ENCODE results near the gene APIP. TPM values are rescaled to one million over a fixed set of nuclear protein-coding genes. Genes with fewer than 3 reads are reported as not detected.
"Not testable (repeated sequence)": the region's sequence is repeated elsewhere in the genome, so short reads cannot be mapped to it uniquely, and the experiment has no call there.

Gene APIP
- total RNA-seq, 1 donor, result 7.8 TPM

DNA sequence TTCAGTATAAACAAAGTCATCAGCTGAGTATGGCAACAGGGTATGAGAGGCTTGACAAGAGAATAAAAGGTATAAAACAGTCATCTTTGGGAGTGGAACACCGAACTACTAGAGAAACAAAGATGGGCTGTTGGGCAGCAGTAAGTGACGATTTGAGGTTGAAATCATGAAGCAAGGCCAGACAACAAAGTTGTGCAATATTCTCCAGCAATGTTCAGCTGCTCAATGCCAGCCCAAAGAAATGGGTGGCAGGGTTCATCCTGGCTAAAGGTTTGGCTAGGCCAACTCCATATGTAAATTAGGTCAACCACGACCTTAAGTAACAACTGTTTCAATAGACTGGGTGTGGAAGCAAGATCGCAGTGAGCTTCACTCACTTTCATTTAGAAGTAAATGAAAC lies 6.2 kb downstream of the APIP start:
- peaks cover 27% of the 10 kb centered on the region for H3K4me1 ChIP-seq (ENCODE audit: insufficient read depth, low read length)
- H3K9me3 ChIP-seq (ENCODE audit: low read depth, low read length), result no peaks in the 10 kb centered on the region
- H3K4me3 ChIP-seq (ENCODE audit: low read length), result no peak overlapping the region
- H3K27me3 ChIP-seq (ENCODE audit: insufficient read depth, low read length), result no peaks in the 10 kb centered on the region

DNA sequence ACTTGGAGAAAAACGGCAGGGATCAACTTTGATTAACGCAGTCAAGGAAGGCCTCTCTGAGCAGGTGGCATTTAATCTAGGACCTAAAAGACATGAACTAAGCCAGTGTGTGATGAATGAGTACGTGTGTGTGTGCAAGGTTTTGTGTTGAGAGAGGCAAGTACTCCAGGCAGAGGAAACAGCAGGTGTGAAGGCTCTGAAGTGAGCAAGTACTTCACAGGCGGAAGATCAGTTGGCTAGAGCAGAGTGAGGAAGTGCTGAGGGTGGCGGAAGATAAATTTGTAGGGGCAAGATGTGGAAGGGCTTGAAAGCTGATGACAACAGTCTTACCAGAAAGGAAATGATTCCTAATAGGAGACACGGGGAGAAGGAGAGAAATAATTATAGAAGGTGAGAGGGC lies 6.8 kb downstream of the APIP start:
- Histone ChIP-seq H3K9me3 (ENCODE audit: low read depth, low read length) (no peaks in the 10 kb centered on the region), H3K27me3 (ENCODE audit: insufficient read depth, low read length) (no peaks in the 10 kb centered on the region), H3K4me1 (ENCODE audit: insufficient read depth, low read length) (peaks cover 24% of the 10 kb centered on the region), H3K4me3 (ENCODE audit: low read length) (no peak overlapping the region)

DNA sequence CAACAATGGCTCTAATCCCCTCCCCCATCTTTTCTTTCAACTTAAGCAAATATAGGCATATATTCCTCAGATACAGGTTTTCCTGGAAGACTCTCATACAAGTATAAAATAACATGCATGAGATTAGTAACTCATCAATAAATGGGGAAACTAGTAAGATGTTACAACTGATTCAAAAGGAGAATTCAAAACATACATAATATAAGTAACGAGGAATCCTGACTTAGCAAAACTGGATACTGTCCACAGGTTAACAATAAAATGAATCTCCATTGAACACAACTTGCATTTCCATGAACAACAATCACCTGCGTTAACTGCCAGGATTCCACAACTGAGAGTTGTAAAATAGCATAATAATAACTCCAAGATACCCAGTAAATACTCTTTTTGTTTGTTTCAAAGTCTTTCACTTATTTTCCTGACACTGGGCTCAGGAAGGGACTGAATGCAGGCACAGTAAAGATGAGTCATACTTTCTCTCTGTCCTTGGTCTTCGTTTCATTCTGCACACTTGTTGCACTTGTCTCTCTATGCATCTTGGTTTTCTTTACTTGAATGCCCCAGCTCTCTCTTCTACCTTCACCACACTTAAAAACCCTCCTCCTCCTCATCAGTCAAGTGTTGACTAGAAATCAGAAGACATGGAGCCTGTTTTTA lies 8.1 kb downstream of the APIP start:
- H3K4me3 ChIP-seq (ENCODE audit: low read length), result no peak overlapping the region
- H3K27me3 ChIP-seq (ENCODE audit: insufficient read depth, low read length), result no peaks in the 10 kb centered on the region
- peaks cover 25% of the 10 kb centered on the region for H3K4me1 ChIP-seq (ENCODE audit: insufficient read depth, low read length)
- H3K9me3 ChIP-seq (ENCODE audit: low read depth, low read length), result no peaks in the 10 kb centered on the region

DNA sequence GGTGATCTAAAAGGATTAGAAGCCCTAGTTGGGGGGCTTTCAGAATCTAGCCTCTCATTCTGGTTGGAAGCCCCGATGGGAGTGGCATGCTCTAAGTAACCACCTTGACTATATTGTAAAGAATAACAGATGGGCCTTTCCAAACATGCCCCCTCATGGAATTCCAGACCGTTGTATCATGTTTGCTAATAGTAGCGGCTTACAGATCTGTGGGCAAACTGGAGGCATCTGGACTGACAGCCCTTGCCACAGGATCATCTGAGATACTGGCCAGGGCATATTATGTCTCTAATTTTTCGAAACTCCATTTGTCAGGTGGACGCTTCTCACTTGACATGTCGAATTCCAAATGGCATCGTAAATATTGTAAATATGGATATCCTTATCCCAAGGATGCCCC lies 10.5 kb downstream of the APIP start:
- H3K27me3 ChIP-seq (ENCODE audit: insufficient read depth, low read length), result no peaks in the 10 kb centered on the region
- H3K4me3 ChIP-seq (ENCODE audit: low read length), result no peak overlapping the region
- peaks cover 15% of the 10 kb centered on the region for H3K9me3 ChIP-seq (ENCODE audit: low read depth, low read length)
- H3K4me1 ChIP-seq (ENCODE audit: insufficient read depth, low read length), result peaks cover 21% of the 10 kb centered on the region

DNA sequence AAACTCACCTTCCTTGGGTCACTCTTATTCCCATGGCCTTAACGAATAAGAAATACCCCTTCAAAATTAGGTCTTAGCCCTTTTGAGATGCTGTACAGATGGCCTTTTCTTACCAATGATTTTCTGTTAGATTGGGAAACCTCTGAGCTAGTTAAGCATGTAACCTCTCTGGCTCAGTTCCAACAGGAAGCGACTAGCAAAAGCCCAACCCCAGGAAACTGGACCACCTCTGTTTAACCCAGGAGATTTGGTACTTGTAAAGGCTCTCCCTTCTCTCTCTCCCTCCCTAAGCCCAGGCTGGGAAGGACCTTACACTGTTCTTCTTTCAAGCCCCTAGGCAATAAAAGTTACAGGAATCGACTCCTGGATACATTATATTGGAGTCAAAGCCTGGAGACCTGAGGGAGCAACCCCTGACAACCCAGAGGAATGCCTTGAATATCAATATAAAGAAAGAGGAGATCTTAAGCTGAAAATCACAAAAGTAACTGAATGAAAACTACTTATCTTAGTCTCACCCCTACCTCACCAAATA lies 11.7 kb downstream of the APIP start:
- peaks cover 9% of the 10 kb centered on the region for H3K4me1 ChIP-seq (ENCODE audit: insufficient read depth, low read length)
- H3K9me3 ChIP-seq (ENCODE audit: low read depth, low read length), result peaks cover 26% of the 10 kb centered on the region
- H3K4me3 ChIP-seq (ENCODE audit: low read length), result no peak overlapping the region
- H3K27me3 ChIP-seq (ENCODE audit: insufficient read depth, low read length), result no peaks in the 10 kb centered on the region

DNA sequence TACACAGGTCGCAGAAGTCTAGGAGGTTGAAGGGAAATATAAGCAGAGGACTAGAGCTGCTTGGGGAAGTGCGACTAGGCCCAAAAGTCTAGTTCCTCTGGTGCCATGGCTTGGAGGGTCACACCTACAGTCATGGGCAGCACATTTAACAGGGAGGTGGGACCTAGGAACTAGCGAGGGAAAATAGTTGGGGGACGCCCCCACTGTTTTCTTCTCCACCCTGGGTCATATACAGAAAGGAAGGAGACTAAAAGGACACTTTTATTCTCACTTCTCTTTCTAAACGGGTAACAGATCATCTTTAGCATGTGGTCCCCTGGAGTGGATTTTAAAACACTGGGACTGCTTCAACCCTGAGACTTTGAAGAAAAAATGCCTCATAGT lies 16.6 kb downstream of the APIP start:
- Histone ChIP-seq H3K27me3 (ENCODE audit: insufficient read depth, low read length) (no peaks in the 10 kb centered on the region), H3K9me3 (ENCODE audit: low read depth, low read length) (peaks cover 31% of the 10 kb centered on the region), H3K4me1 (ENCODE audit: insufficient read depth, low read length) (peaks cover 4% of the 10 kb centered on the region), H3K4me3 (ENCODE audit: low read length) (no peak overlapping the region)

DNA sequence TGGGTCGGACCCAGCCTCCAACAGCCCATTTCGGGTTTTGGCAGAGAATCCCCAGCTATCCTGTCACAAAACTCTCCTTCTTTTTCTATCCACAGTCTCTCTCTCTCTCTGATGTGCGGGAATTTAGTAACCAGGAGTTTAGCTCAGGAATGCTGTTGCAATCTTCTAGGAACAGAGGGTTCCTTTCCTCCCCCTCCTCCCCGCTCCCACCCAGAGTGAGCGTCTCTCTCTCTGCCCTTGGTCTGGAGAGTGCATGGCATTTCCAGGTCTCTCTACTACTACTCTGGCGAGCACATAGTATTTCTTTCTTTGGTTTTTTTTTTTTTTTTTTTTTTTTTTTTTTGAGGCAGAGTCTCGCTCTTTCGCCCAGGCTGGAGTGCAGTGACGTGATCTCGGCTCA lies 17.7 kb downstream of the APIP start:
- no peak overlapping the region for H3K4me3 ChIP-seq (ENCODE audit: low read length)
- H3K27me3 ChIP-seq (ENCODE audit: insufficient read depth, low read length), result no peaks in the 10 kb centered on the region
- no peaks in the 10 kb centered on the region for H3K4me1 ChIP-seq (ENCODE audit: insufficient read depth, low read length)
- peaks cover 31% of the 10 kb centered on the region for H3K9me3 ChIP-seq (ENCODE audit: low read depth, low read length)

DNA sequence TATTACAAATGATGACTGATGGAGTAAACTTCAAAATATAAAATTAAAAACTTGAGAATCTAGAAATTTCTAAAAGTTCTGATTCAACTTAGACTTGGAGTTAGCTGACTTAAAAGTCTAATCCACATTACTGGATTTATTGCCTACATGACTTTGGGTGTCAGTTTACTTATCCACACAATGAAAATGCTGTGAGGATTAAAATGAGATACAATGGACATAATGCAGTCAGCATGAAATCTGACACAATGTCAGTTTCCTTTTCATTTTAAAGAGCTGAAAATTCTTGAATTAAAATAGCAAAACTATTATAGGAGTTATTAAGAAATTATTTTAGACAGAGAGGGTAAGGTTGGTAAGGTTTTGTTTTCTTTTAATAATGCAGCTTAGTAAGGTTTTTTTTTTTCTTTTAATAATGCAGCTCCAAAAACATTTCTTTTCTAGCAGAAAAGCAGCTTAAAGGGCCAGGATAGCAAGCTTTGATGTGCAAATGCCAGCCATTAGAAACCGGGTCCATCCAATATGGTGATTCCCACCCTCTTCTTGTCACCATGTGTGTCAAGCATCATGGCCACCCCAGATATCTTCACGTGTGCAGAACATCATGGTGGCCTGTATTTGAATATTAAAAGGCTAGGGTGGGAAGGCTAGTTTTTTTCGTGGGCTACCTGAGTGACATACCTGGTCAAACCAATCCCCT lies 18.9 kb downstream of the APIP start:
- peaks cover 31% of the 10 kb centered on the region for H3K9me3 ChIP-seq (ENCODE audit: low read depth, low read length)
- no peaks in the 10 kb centered on the region for H3K27me3 ChIP-seq (ENCODE audit: insufficient read depth, low read length)
- no peak overlapping the region for H3K4me3 ChIP-seq (ENCODE audit: low read length)
- no peaks in the 10 kb centered on the region for H3K4me1 ChIP-seq (ENCODE audit: insufficient read depth, low read length)

DNA sequence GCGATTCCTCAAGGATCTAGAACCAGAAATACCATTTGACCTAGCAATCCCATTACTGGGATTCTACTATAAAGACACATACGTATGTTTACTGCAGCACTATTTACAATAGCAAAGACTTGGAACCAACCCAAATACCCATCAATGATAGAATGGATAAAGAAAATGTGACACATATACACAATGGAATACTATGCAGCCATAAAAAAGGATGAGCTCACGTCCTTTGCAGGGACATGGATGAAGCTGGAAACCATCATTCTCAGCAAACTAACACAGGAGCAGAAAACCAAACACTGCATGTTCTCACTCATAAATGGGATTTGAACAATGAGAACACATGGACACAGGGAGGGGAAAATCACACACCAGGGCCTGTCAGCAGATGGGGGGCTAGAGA lies 20.0 kb downstream of the APIP start:
- H3K4me3 ChIP-seq (ENCODE audit: low read length); H3K27me3 ChIP-seq (ENCODE audit: insufficient read depth, low read length); H3K4me1 ChIP-seq (ENCODE audit: insufficient read depth, low read length): not testable (repeated sequence)
- peaks cover 22% of the 10 kb centered on the region for H3K9me3 ChIP-seq (ENCODE audit: low read depth, low read length)

DNA sequence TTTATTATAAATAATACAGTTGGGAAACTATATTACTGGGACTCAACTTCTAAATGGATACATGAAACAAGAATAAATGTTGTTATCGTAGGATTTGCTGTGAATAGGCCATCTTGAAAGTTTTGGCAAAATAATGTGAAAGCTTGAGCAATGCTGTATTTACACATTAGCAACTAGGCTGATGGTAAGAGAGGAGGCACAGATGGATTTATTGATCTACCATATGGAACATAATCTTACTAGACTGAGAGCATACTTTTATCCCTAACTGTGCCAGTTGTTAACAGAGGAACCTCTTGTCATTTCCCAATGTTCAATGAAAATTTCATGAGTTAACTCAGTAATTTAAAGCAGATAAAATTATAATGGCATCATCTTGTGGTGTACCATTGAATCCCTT lies 22.8 kb downstream of the APIP start:
- H3K9me3 ChIP-seq (ENCODE audit: low read depth, low read length), result no peaks in the 10 kb centered on the region
- H3K4me1 ChIP-seq (ENCODE audit: insufficient read depth, low read length), result no peaks in the 10 kb centered on the region
- no peak overlapping the region for H3K4me3 ChIP-seq (ENCODE audit: low read length)
- H3K27me3 ChIP-seq (ENCODE audit: insufficient read depth, low read length), result no peaks in the 10 kb centered on the region

DNA sequence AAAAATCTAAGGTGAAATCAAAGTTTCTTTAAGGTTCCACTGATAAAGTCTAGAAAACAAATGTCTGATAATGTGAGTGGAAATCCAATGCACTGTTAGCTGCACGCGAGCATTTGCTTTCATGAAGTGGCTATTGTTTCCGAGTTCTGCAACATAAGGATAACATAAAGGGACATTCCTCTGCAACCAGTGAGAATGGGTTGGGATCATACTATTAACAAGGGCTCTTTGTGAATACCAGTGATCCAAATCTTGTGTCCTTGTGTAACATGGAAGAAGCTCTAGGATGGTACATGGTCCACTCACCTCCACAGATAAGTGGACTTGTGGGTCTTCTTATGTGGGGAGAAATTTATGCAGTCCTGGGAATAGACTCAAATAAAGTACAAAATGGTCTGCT lies 24.6 kb downstream of the APIP start:
- Histone ChIP-seq H3K9me3 (ENCODE audit: low read depth, low read length) (no peaks in the 10 kb centered on the region), H3K27me3 (ENCODE audit: insufficient read depth, low read length) (no peaks in the 10 kb centered on the region), H3K4me3 (ENCODE audit: low read length) (no peak overlapping the region), H3K4me1 (ENCODE audit: insufficient read depth, low read length) (no peaks in the 10 kb centered on the region)

DNA sequence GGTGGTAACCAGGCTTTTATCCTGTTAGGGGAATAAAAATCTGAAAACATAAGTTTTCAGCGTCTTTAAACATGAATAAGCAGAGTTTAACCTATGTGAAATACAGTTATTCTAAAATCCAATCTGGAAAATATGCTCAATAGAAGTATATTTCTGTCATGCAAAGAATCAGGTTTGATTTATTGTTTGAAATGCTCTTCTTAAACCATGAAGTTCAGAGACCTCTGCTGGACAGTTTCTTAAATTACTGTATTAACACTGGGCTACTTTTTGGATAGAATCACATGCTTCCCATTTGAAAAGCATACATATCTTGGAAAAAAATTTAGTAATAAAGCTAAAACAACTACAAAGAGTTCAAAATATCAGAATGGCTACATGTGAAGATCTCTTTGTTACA lies 25.4 kb downstream of the APIP start:
- Histone ChIP-seq H3K27me3 (ENCODE audit: insufficient read depth, low read length) (no peaks in the 10 kb centered on the region), H3K4me1 (ENCODE audit: insufficient read depth, low read length) (no peaks in the 10 kb centered on the region), H3K4me3 (ENCODE audit: low read length) (no peak overlapping the region)

DNA sequence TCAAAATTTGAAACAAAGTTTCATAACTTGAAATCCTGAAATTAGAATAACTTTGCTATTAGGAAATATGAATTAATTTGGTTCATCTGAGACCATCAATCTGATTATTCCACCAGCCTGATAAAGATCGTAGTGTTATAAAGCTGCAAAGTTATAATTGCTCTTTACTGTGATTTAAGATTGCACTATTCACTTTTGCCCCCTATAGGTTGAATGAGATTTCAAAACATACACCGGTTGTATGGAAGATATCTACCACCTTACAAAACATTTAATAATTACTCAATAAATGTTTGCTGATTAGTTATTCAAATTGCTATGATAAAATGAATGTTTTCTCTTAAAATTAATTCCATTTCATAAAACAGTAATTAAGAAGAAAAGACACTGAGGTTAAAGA lies 26.1 kb downstream of the APIP start:
- H3K4me3 ChIP-seq (ENCODE audit: low read length), result no peak overlapping the region
- H3K9me3 ChIP-seq (ENCODE audit: low read depth, low read length), result no peaks in the 10 kb centered on the region
- H3K27me3 ChIP-seq (ENCODE audit: insufficient read depth, low read length), result no peaks in the 10 kb centered on the region
- no peaks in the 10 kb centered on the region for H3K4me1 ChIP-seq (ENCODE audit: insufficient read depth, low read length)

More for the DNA sequence above, 25.4 kb downstream of the APIP start:
- no peaks in the 10 kb centered on the region for H3K9me3 ChIP-seq (ENCODE audit: low read depth, low read length)

DNA sequence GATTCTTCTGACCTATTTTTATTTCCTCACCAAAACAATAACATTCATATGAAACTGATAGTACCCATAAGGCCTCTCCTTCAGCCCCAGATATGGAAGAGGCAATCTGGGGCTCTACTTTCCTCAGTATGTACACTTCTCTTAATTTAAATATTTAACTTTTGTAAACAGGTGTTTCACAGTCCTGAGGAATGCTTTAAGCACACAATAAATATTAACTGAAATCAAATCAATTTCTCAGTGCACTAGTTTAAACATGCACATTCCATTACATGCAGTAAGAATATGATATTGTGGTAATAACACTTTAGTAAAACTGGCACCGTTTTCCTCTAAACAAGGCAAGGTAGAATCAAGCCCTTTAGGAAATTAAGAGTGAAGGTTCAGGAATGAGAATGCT lies 28.9 kb downstream of the APIP start:
- Histone ChIP-seq H3K9me3 (ENCODE audit: low read depth, low read length) (no peaks in the 10 kb centered on the region), H3K27me3 (ENCODE audit: insufficient read depth, low read length) (no peaks in the 10 kb centered on the region), H3K4me1 (ENCODE audit: insufficient read depth, low read length) (no peaks in the 10 kb centered on the region), H3K4me3 (ENCODE audit: low read length) (no peak overlapping the region)

DNA sequence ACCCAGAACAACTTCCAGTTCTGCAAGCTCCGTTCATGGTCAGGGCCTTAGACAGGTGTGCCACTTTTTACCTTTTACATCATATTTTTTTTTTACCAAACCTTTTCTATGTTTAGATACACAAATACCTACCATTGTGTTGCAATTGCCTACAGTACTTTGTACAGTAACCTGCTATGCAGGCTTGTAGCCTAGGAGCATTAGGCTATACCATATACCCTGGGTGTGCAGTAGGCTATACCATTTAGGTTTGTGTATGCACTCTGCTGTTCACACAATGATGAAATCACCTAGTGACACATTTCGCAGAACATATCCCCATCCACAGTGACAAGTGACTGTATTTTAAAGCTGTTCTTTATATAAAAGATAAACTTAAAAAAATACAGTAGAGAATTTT lies 29.6 kb downstream of the APIP start:
- Histone ChIP-seq H3K9me3 (ENCODE audit: low read depth, low read length) (no peaks in the 10 kb centered on the region), H3K27me3 (ENCODE audit: insufficient read depth, low read length) (no peaks in the 10 kb centered on the region), H3K4me3 (ENCODE audit: low read length) (no peak overlapping the region), H3K4me1 (ENCODE audit: insufficient read depth, low read length) (no peaks in the 10 kb centered on the region)

DNA sequence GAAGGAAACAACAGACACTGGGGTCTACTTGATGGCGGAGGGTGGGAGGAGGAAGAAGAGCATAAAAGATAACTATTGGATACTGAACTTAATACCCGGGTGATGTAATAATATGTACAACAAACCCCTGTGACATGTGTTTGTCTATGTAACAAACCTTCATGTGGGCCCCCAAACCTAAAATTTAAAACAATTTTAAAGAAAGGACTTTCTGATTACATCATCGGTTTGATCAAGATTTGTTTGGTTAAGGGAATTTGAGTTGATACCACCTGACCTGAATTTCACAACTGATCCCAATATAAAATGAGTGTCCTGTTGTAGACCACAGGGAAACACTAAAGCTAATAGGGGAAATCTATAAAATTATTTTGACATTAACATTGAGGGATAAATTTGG lies 34.3 kb downstream of the APIP start:
- Histone ChIP-seq H3K9me3 (ENCODE audit: low read depth, low read length) (no peaks in the 10 kb centered on the region), H3K4me3 (ENCODE audit: low read length) (no peak overlapping the region), H3K4me1 (ENCODE audit: insufficient read depth, low read length) (no peaks in the 10 kb centered on the region), H3K27me3 (ENCODE audit: insufficient read depth, low read length) (no peaks in the 10 kb centered on the region)

All from mononuclear cell (primary cell).